NCI-H2227 (cell line): ENCODE measurements around the gene RNF166.
A peak's percentile ranks its signal among the peaks of the same experiment; 100 is the strongest.
"Not testable (repeated sequence)": the region's sequence is repeated elsewhere in the genome, so short reads cannot be mapped to it uniquely, and the experiment has no call there.

ENCODE experiments used
- DNase-seq: peaks from one replicate; lab custom pipeline; 2025; ENCODE audit not compliant: unreplicated experiment; lab: John Stamatoyannopoulos, UW

Gene RNF166

GRCh38 chr16:88678224-88678979, 27.8 kb downstream of the RNF166 start:
- DNase-seq = no peak

- DNase-seq = no peak
Measured at GRCh38 chr16:88677721-88678120, 28.5 kb downstream of the RNF166 start.

- DNase-seq = no peak
Measured at GRCh38 chr16:88676502-88677242, 29.5 kb downstream of the RNF166 start.

GRCh38 chr16:88673716-88674379, 32.4 kb downstream of the RNF166 start:
- DNase-seq = no peak

GRCh38 chr16:88672776-88673175, 33.4 kb downstream of the RNF166 start:
- DNase-seq = no peak

GRCh38 chr16:88671806-88672205, 34.4 kb downstream of the RNF166 start:
- no peak for DNase-seq

- no peak for DNase-seq
Measured at GRCh38 chr16:88669980-88670379, 36.2 kb downstream of the RNF166 start.

GRCh38 chr16:88669493-88669892, 36.7 kb downstream of the RNF166 start:
- not testable (repeated sequence) for DNase-seq

- DNase-seq = no peak
Measured at GRCh38 chr16:88667461-88667860, 38.7 kb downstream of the RNF166 start.

- no peak for DNase-seq
Measured at GRCh38 chr16:88665570-88665969, 40.6 kb downstream of the RNF166 start.

- DNase-seq = no peak
Measured at GRCh38 chr16:88665148-88665547, 41.1 kb downstream of the RNF166 start.

- DNase-seq = peak; percentile 97
Measured at GRCh38 chr16:88662843-88663606, 43.2 kb downstream of the RNF166 start, which contains the start of gene MVD. MVD (minus strand) TSS chr16:88663091; CDS start chr16:88663080, 11 bp downstream.

GRCh38 chr16:88662222-88662842, 43.9 kb downstream of the RNF166 start:
- no peak for DNase-seq

GRCh38 chr16:88661468-88661867, 44.7 kb downstream of the RNF166 start:
- no peak for DNase-seq

- no peak for DNase-seq
Measured at GRCh38 chr16:88659160-88659559, 47.0 kb downstream of the RNF166 start.

GRCh38 chr16:88658714-88659113, 47.5 kb downstream of the RNF166 start:
- no peak for DNase-seq

- DNase-seq = no peak
Measured at GRCh38 chr16:88657371-88657770, 48.8 kb downstream of the RNF166 start.

- DNase-seq = no peak
Measured at GRCh38 chr16:88656291-88656980, 49.8 kb downstream of the RNF166 start.

- no peak for DNase-seq
Measured at GRCh38 chr16:88655733-88656281, 50.4 kb downstream of the RNF166 start.
